ENCODE results near the gene UQCC5. TPM values are rescaled to one million over a fixed set of nuclear protein-coding genes. Genes with fewer than 3 reads are reported as not detected.

Gene UQCC5
- total and polyA plus RNA-seq, 2 donors from 2014 or later, result 26.8 to 135 TPM

DNA sequence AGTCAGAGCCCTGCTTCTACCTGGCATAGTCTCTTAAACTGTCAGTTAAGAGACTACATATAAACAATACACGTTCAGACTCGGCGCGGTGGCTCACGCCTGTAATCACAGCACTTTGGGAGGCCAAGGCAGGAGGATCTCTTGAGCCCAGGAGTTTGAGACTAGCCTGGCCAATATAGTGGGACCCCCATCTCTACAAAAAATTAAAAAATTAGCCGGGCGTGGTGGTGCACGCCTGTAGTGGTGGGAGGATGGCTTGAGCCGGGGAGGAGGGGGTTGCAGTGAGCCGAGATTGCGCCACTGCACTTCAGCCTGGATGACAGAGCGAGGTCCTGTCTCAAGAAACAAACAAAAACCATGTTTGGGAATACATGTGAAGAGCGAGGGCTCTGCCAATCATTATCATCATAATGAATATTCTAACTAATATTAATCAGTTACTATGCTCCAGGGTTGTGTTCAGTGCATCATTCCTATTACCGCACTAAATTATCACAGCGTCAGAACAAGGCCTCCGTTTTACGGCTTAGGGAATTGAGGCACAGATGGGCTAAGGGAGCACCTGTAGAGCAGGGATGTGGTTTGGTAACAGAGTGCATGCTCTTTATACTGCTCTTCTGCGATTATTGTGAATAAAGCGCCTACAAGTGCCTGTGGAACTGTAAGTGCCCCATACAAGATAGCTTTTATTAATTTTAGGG, 844 bp upstream of the UQCC5 start:
- Histone ChIP-seq H3K4me1 (ENCODE audit: control insufficient read depth in 2 of 3, insufficient read depth in 2 of 3, low read depth in 1 of 3, low read length in 3 of 3) (peaks cover 3 to 31% (median 12%) of the 10 kb centered on the region in 3 donors), H3K27me3 (ENCODE audit: control insufficient read depth, insufficient read depth, low read length) (no peaks in the 10 kb centered on the region), H3K4me3 (ENCODE audit: low read length in 3 of 3) (peak overlapping the region in 2 of 3 donors; percentile 3 to 48), H3K9me3 (ENCODE audit: control insufficient read depth in 2 of 3, insufficient read depth in 1 of 3, low read length in 3 of 3) (no peaks in the 10 kb centered on the region), H3K36me3 (ENCODE audit: control insufficient read depth in 2 of 3, insufficient read depth in 3 of 3, low read length in 3 of 3) (peaks cover 0 to 4% (median 0%) of the 10 kb centered on the region in 3 donors), H3K9ac (ENCODE audit: low read length in 3 of 3) (peak overlapping the region in 1 of 3 donors; percentile 31), H3K27ac (ENCODE audit: low read depth in 2 of 2, low read length in 2 of 2) (no peak overlapping the region)
- FAIRE-seq (no peak), DNase-seq (peak in 1 of 5 donors; percentile 54)
- intact Hi-C loops (cut with DNase I), result no loop called here
- TF ChIP-seq, protein P1, sequence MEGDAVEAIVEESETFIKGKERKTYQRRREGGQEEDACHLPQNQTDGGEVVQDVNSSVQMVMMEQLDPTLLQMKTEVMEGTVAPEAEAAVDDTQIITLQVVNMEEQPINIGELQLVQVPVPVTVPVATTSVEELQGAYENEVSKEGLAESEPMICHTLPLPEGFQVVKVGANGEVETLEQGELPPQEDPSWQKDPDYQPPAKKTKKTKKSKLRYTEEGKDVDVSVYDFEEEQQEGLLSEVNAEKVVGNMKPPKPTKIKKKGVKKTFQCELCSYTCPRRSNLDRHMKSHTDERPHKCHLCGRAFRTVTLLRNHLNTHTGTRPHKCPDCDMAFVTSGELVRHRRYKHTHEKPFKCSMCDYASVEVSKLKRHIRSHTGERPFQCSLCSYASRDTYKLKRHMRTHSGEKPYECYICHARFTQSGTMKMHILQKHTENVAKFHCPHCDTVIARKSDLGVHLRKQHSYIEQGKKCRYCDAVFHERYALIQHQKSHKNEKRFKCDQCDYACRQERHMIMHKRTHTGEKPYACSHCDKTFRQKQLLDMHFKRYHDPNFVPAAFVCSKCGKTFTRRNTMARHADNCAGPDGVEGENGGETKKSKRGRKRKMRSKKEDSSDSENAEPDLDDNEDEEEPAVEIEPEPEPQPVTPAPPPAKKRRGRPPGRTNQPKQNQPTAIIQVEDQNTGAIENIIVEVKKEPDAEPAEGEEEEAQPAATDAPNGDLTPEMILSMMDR (IDR thresholded peaks at IDR 0.05; ENCODE audit: borderline replicate concordance, extremely low read depth, insufficient read depth), result no peak

DNA sequence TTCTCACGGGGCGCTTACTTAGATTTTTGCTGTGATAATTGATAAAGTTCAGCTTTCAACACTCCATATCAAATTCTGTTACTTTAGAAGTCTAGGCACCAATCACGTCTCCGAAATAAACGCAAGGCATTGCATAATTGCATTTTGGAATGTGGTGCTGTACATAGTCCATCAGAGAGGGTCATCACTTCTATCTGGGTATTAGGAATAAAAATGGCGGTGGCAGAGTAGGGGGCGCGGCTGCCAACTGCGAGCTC, 365 bp upstream of the UQCC5 start:
- no peak overlapping the region for H3K27ac ChIP-seq (ENCODE audit: low read depth in 2 of 2, low read length in 2 of 2)
- intact Hi-C loops (cut with DNase I), result no loop called here
- H3K4me3 ChIP-seq (ENCODE audit: low read length in 3 of 3), result peak overlapping the region; percentile 3 to 61 (median 48)
- TF ChIP-seq, protein P1 (IDR thresholded peaks at IDR 0.05; ENCODE audit: borderline replicate concordance, extremely low read depth, insufficient read depth), result no peak
- no peaks in the 10 kb centered on the region for H3K27me3 ChIP-seq (ENCODE audit: control insufficient read depth, insufficient read depth, low read length)
- peaks cover 3 to 31% (median 12%) of the 10 kb centered on the region in 3 donors for H3K4me1 ChIP-seq (ENCODE audit: control insufficient read depth in 2 of 3, insufficient read depth in 2 of 3, low read depth in 1 of 3, low read length in 3 of 3)
- FAIRE-seq, result no peak
- DNase-seq, result no peak
- peaks cover 0 to 9% (median 0%) of the 10 kb centered on the region in 3 donors for H3K36me3 ChIP-seq (ENCODE audit: control insufficient read depth in 2 of 3, insufficient read depth in 3 of 3, low read length in 3 of 3)
- no peaks in the 10 kb centered on the region for H3K9me3 ChIP-seq (ENCODE audit: control insufficient read depth in 2 of 3, insufficient read depth in 1 of 3, low read length in 3 of 3)
- peak overlapping the region in 1 of 3 donors; percentile 31 for H3K9ac ChIP-seq (ENCODE audit: low read length in 3 of 3)

DNA sequence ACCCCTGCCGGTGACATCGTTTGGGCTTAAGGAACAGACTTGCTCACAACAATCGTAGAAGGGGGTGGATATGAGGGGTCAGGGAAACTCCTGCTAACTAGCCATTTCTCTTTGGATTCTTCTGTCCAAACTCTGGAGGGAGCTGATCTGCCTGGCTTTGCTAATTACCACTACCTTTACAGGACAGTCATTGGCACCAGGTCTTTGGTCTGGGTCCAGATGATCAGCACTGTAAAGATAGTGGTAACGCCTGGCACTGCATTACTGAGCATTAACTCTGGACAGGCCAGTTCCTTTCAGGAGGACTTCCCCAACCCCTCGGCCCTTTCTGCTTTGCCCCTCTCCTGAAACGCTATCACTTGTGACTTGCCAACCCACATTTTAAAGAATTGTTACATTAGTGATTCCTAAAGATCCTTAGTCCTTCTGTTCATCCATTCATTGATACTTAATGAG, 788 bp downstream of the UQCC5 start:
- TF ChIP-seq, protein P1 (IDR thresholded peaks at IDR 0.05; ENCODE audit: borderline replicate concordance, extremely low read depth, insufficient read depth), result no peak

More for the DNA sequence above, 788 bp downstream of the UQCC5 start:
- DNase-seq (no peak), FAIRE-seq (no peak)
- H3K9me3 ChIP-seq (ENCODE audit: control insufficient read depth in 2 of 3, insufficient read depth in 1 of 3, low read length in 3 of 3), result no peaks in the 10 kb centered on the region
- peak overlapping the region; percentile 87 to 96 for H3K27ac ChIP-seq (ENCODE audit: low read depth in 2 of 2, low read length in 2 of 2)
- peaks cover 3 to 31% (median 12%) of the 10 kb centered on the region in 3 donors for H3K4me1 ChIP-seq (ENCODE audit: control insufficient read depth in 2 of 3, insufficient read depth in 2 of 3, low read depth in 1 of 3, low read length in 3 of 3)
- peaks cover 0 to 10% (median 0%) of the 10 kb centered on the region in 3 donors for H3K36me3 ChIP-seq (ENCODE audit: control insufficient read depth in 2 of 3, insufficient read depth in 3 of 3, low read length in 3 of 3)
- intact Hi-C loops (cut with DNase I), result no loop called here
- H3K27me3 ChIP-seq (ENCODE audit: control insufficient read depth, insufficient read depth, low read length), result no peaks in the 10 kb centered on the region
- peak overlapping the region; percentile 87 to 97 (median 93) for H3K4me3 ChIP-seq (ENCODE audit: low read length in 3 of 3)
- H3K9ac ChIP-seq (ENCODE audit: low read length in 3 of 3), result peak overlapping the region; percentile 63 to 97 (median 80)
